HUES64 (cell line): ENCODE data around the gene OR51E2. TPM values are rescaled to one million over a fixed set of nuclear protein-coding genes. Genes with fewer than 3 reads are reported as not detected.
"Not testable (repeated sequence)": the region's sequence is repeated elsewhere in the genome, so short reads cannot be mapped to it uniquely, and the experiment has no call there.

Source experiments
- H3K27ac ChIP-seq: 2 replicates; pipeline ENCODE4 v1.7.0; 2013; ENCODE audit warnings: low read depth, low read length, inconsistent platforms
- H3K27me3 ChIP-seq: 2 replicates; pipeline ENCODE4 v1.6.1; 2013; ENCODE audit warnings: mild to moderate bottlenecking, low read length; ENCODE audit not compliant: insufficient read depth
- H3K36me3 ChIP-seq: 2 replicates; pipeline ENCODE4 v1.6.1; 2013; ENCODE audit warnings: mild to moderate bottlenecking, low read length; ENCODE audit not compliant: insufficient read depth
- H3K4me1 ChIP-seq: 2 replicates; pipeline ENCODE4 v1.6.1; 2013; ENCODE audit warnings: mild to moderate bottlenecking, low read length, moderate library complexity; ENCODE audit not compliant: insufficient read depth
- H3K4me3 ChIP-seq: 2 replicates; pipeline ENCODE4 v1.5.1; 2013; ENCODE audit warnings: mild to moderate bottlenecking, low read length, moderate library complexity
- H3K9ac ChIP-seq: 2 replicates; pipeline ENCODE4 v1.6.1; 2013; ENCODE audit warnings: mild to moderate bottlenecking, low read depth, low read length
- H3K9me3 ChIP-seq: 2 replicates; pipeline ENCODE4 v1.6.1; 2013; ENCODE audit warnings: low read depth, low read length; ENCODE audit not compliant: insufficient read depth
- WGBS: fragments of 150-250, 120-280 bp; methylation state at CpG from one replicate; pipeline ENCODE4 v1.1.7; 2013; ENCODE audit warnings: missing lambda C conversion rate; 5-methylcytosine and 5-hydroxymethylcytosine counted together
- polyA plus RNA-seq, 2 experiments: library from polyadenylated mRNA; stranded (reverse); fragments of 50-300 nt; gene quantifications; one replicate each; pipeline ENCODE4 v1.2.3, GENCODE V29; 2013

OR51E2 gene
- not detected for polyA plus RNA-seq (2013, experiment 1 of 2)
- polyA plus RNA-seq (2013, experiment 2 of 2) = not detected

GRCh38 chr11:4697585-4697984 lies at the start of gene OR51E2:
TSS of gene OR51E2 (minus strand) at chr11:4697853. CDS start at chr11:4682711, 15,142 bp downstream.
- peaks cover 3% of the 10 kb centered on the region; the same call in 1 of the 2 replicates for H3K4me1 ChIP-seq
- H3K9ac ChIP-seq = no peak within 1 kb of the TSS
- H3K4me3 ChIP-seq = no peak within 1 kb of the TSS
- H3K9me3 ChIP-seq = no peaks in the 10 kb centered on the region
- H3K36me3 ChIP-seq = no peaks in the 10 kb centered on the region
- no peaks in the 10 kb centered on the region for H3K27me3 ChIP-seq
- no peak within 1 kb of the TSS for H3K27ac ChIP-seq
- 82% methylated on average over 2 of the region's 3 CpGs for WGBS

- no peak overlapping the region for H3K27ac ChIP-seq
- WGBS = 95% methylated on average over 2 of the region's 2 CpGs
- no peak overlapping the region for H3K4me3 ChIP-seq
- no peaks in the 10 kb centered on the region for H3K4me1 ChIP-seq
- H3K27me3 ChIP-seq = no peaks in the 10 kb centered on the region
- H3K36me3 ChIP-seq = no peaks in the 10 kb centered on the region
- H3K9ac ChIP-seq = no peak overlapping the region
- no peaks in the 10 kb centered on the region for H3K9me3 ChIP-seq
These were observed 43.1 kb upstream of the OR51E2 start for GRCh38 chr11:4740735-4741134.

- no peaks in the 10 kb centered on the region for H3K36me3 ChIP-seq
- H3K9ac ChIP-seq = no peak overlapping the region
- no peak overlapping the region for H3K27ac ChIP-seq
- no peaks in the 10 kb centered on the region for H3K4me1 ChIP-seq
- 98% methylated on average over 2 of the region's 2 CpGs for WGBS
- H3K4me3 ChIP-seq = no peak overlapping the region
- no peaks in the 10 kb centered on the region for H3K27me3 ChIP-seq
- no peaks in the 10 kb centered on the region for H3K9me3 ChIP-seq
These were observed 29.5 kb upstream of the OR51E2 start for GRCh38 chr11:4727171-4727570.

- not testable (repeated sequence) for H3K4me3 ChIP-seq, H3K27ac ChIP-seq, H3K9me3 ChIP-seq, H3K36me3 ChIP-seq, H3K4me1 ChIP-seq, H3K9ac ChIP-seq, H3K27me3 ChIP-seq
- 95% methylated on average over 33 of the region's 33 CpGs for WGBS
These were observed 25.2 kb upstream of the OR51E2 start for GRCh38 chr11:4722616-4723534.

GRCh38 chr11:4714300-4714699 lies 16.6 kb upstream of the OR51E2 start:
- H3K27ac ChIP-seq = no peak overlapping the region
- no peaks in the 10 kb centered on the region for H3K36me3 ChIP-seq
- H3K4me1 ChIP-seq = peaks cover 14% of the 10 kb centered on the region
- H3K4me3 ChIP-seq = no peak overlapping the region
- no peaks in the 10 kb centered on the region for H3K27me3 ChIP-seq
- no peak overlapping the region for H3K9ac ChIP-seq
- no peaks in the 10 kb centered on the region for H3K9me3 ChIP-seq
- over 99% methylated on average over 4 of the region's 5 CpGs for WGBS

- H3K27me3 ChIP-seq = no peaks in the 10 kb centered on the region
- peaks cover 12% of the 10 kb centered on the region for H3K4me1 ChIP-seq
- no peaks in the 10 kb centered on the region for H3K36me3 ChIP-seq
- H3K9me3 ChIP-seq = no peaks in the 10 kb centered on the region
- H3K9ac ChIP-seq = no peak overlapping the region
- no peak overlapping the region for H3K27ac ChIP-seq
- 69% methylated on average over 1 of the region's 1 CpG for WGBS
- H3K4me3 ChIP-seq = no peak overlapping the region
These were observed 15.6 kb upstream of the OR51E2 start for GRCh38 chr11:4713241-4713640.

GRCh38 chr11:4704790-4705334 lies 7.2 kb upstream of the OR51E2 start:
- Histone ChIP-seq H3K27ac (peak overlapping the region; percentile 70), H3K9ac (no peak overlapping the region), H3K27me3 (no peaks in the 10 kb centered on the region), H3K4me3 (peak overlapping the region; percentile 35), H3K36me3 (no peaks in the 10 kb centered on the region), H3K9me3 (no peaks in the 10 kb centered on the region), H3K4me1 (peaks cover 20% of the 10 kb centered on the region)
- WGBS = 86% methylated on average over 7 of the region's 8 CpGs

GRCh38 chr11:4704054-4704789 lies 6.6 kb upstream of the OR51E2 start, which contains the start of gene MMP26:
TSS of gene MMP26 (plus strand) at chr11:4704784.
- H3K9ac ChIP-seq = peak within 1 kb of the TSS; percentile 8; the same call in 1 of the 2 replicates
- H3K36me3 ChIP-seq = no peaks in the 10 kb centered on the region
- peaks cover 20% of the 10 kb centered on the region for H3K4me1 ChIP-seq
- H3K27me3 ChIP-seq = no peaks in the 10 kb centered on the region
- WGBS = 30% methylated on average over 5 of the region's 5 CpGs
- H3K9me3 ChIP-seq = no peaks in the 10 kb centered on the region
- peak within 1 kb of the TSS; percentile 35 for H3K4me3 ChIP-seq
- peak within 1 kb of the TSS; percentile 70 for H3K27ac ChIP-seq

GRCh38 chr11:4700436-4700820 lies 2.8 kb upstream of the OR51E2 start:
- Histone ChIP-seq H3K9me3 (no peaks in the 10 kb centered on the region), H3K27me3 (no peaks in the 10 kb centered on the region), H3K9ac (no peak overlapping the region), H3K4me1 (peaks cover 22% of the 10 kb centered on the region), H3K27ac (no peak overlapping the region), H3K36me3 (no peaks in the 10 kb centered on the region), H3K4me3 (no peak overlapping the region)
- WGBS = no CpG with 5 or more reads among the region's 1 CpG

- H3K27me3 ChIP-seq = no peaks in the 10 kb centered on the region
- H3K4me3 ChIP-seq = no peak overlapping the region
- H3K4me1 ChIP-seq = peaks cover 18% of the 10 kb centered on the region
- 100% methylated on average over 3 of the region's 3 CpGs for WGBS
- no peak overlapping the region for H3K9ac ChIP-seq
- no peaks in the 10 kb centered on the region for H3K36me3 ChIP-seq
- no peak overlapping the region for H3K27ac ChIP-seq
- no peaks in the 10 kb centered on the region for H3K9me3 ChIP-seq
These were observed 2.2 kb upstream of the OR51E2 start for GRCh38 chr11:4699697-4700435.
